Epithelial cell of esophagus (primary cell): ENCODE measurements around the gene HSD11B1L.

Experiments
- DNase-seq: peaks from one replicate; pipeline ENCODE4 v3.0.0; 2010; ENCODE audit warnings: low read depth
- H3K4me3 ChIP-seq: 2 replicates; pipeline ENCODE4 v1.5.1; 2011; ENCODE audit warnings: mild to moderate bottlenecking, low read length, control low read depth
- TF ChIP-seq, protein P1 (sequence below): IDR thresholded peaks from 2 replicates; pipeline ENCODE4 v1.5.1; 2011; ENCODE audit warnings: low read depth, mild to moderate bottlenecking, low read length, control low read depth, inconsistent platforms; ENCODE audit not compliant: insufficient read depth; ENCODE audit errors: missing control alignments

HSD11B1L gene

DNA sequence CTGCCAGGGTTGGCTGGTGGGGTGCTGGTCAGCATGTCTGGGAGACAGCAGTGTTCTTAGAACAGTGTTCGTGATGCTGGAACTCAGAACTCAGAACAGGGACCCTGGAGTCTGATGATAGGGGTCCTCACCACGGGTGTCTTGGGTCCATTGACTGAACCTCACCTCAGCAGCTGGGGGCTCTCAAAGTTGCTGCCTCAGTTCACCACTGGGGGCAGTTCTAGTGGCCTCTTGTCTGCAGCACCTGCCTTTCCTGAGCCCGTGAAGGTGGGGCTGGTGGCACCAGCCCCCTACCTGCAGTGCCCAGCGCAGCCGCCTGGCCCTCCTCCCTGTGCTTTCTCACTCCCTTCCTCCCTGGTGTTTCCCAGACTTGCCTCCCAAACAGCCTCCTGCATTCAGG is 29.5 kb upstream of the HSD11B1L start:
- TF ChIP-seq, protein P1, sequence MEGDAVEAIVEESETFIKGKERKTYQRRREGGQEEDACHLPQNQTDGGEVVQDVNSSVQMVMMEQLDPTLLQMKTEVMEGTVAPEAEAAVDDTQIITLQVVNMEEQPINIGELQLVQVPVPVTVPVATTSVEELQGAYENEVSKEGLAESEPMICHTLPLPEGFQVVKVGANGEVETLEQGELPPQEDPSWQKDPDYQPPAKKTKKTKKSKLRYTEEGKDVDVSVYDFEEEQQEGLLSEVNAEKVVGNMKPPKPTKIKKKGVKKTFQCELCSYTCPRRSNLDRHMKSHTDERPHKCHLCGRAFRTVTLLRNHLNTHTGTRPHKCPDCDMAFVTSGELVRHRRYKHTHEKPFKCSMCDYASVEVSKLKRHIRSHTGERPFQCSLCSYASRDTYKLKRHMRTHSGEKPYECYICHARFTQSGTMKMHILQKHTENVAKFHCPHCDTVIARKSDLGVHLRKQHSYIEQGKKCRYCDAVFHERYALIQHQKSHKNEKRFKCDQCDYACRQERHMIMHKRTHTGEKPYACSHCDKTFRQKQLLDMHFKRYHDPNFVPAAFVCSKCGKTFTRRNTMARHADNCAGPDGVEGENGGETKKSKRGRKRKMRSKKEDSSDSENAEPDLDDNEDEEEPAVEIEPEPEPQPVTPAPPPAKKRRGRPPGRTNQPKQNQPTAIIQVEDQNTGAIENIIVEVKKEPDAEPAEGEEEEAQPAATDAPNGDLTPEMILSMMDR, result no peak
- DNase-seq, result no peak
- no peak overlapping the region for H3K4me3 ChIP-seq

GRCh38 chr19:5652261-5652660 is 28.6 kb upstream of the HSD11B1L start:
- DNase-seq, result no peak
- TF ChIP-seq, protein P1, result no peak
- H3K4me3 ChIP-seq, result no peak overlapping the region

DNA sequence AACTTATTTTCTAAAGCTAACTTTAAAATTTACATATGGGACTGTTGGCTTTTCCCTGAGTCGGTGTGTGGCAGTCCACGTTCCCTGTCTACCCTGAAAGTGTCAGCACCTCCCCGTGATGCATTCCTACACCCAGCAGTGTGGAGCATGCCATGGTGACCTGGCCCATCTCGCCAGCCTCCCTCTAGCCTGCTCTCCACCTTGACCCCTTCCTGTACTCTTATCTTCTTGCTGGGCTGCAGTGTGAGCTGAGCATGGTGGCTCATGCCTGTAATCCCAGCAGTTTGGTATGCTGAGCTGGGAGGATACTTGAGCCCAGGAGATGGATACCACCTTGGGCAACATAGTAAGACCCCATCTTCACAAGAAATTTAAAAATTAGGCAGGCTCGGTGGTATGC is 25.9 kb upstream of the HSD11B1L start:
- DNase-seq, result no peak
- H3K4me3 ChIP-seq, result no peak overlapping the region
- TF ChIP-seq, protein P1, result no peak

DNA sequence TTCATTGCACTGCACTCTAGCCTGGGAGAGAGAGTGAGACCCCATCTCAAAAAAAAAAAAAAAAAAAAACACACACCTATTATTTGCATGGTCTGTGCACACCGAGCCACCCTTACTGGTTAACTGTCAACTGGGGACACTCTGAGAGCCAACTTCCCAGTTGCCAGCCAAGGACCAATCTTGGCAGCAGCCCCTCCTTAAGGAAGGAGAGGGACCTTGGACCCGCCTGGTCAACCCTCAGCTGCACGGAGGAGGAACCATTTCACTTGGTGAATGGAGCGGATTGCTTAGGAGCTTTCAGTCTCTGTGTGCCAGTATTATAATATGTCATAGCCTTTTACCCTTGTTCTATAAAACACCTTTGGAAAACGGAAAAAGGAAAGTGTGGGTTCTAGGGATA is 25.4 kb upstream of the HSD11B1L start:
- TF ChIP-seq, protein P1, result no peak
- no peak overlapping the region for H3K4me3 ChIP-seq
- DNase-seq, result no peak

GRCh38 chr19:5661483-5661882 is 19.3 kb upstream of the HSD11B1L start:
- DNase-seq, result no peak
- TF ChIP-seq, protein P1, result no peak
- no peak overlapping the region for H3K4me3 ChIP-seq

DNA sequence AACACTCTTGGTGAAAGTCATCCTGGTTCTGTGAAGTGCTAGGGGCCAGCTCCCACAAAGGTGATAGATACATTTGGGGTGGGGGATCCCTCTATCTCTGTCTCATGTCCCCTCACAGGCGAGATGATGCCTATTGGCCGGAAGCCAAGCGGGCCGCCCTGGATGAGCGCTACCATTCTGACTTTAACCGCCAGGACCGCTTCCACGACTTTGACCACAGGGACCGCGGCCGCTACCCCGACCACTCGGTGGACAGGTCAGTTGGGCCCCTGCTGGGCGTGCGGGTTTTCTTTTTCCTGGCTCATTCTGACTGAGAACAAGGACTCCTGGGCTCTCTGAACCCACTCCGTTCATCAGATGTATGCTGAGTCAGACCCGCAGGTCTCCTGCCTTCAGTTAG is 16.9 kb upstream of the HSD11B1L start:
- no peak for DNase-seq
- TF ChIP-seq, protein P1, result no peak
- no peak overlapping the region for H3K4me3 ChIP-seq

DNA sequence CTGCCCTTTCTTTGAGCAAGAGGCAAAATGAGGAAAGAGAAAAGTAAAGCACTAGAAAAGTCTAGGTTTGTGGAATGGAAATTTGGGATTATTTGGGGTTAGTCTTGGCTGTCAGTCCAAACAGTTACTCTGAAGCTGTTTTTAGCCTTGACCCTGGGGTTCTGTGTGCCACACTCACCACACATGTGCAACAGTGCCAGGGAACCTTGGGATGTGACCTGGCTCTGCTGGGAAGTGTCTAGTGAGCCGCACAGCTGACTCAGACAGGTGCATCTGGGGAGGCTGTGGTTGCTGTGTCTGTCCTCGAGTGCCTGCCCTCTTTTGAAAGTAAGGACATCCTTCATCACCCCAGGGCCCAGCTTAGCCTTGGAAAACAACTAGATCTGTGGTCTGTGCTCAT is 16.3 kb upstream of the HSD11B1L start:
- no peak overlapping the region for H3K4me3 ChIP-seq
- DNase-seq, result no peak
- TF ChIP-seq, protein P1, result no peak
